Uterus (tissue), 4 donors: ENCODE data around the gene TTC32. TPM values are rescaled to one million over a fixed set of nuclear protein-coding genes. Genes with fewer than 3 reads are reported as not detected.
"Not testable (repeated sequence)": the region's sequence is repeated elsewhere in the genome, so short reads cannot be mapped to it uniquely, and the experiment has no call there.

Experiments
- DNase-seq, 2 donors: peaks; one replicate each; pipeline ENCODE4 v3.0.0-alpha.2; 2019 to 2020
- H3K27ac ChIP-seq, 2 donors: fragments of 200-600 bp; sonication (generic); 1 replicate in 1 of 2; 2 replicates in 1 of 2; pipeline ENCODE4 v1.5.1; 2016 to 2018
- H3K27me3 ChIP-seq, 2 donors: fragments of 200-600 bp; sonication (generic); one replicate each; pipeline ENCODE4 v1.5.1; 2018 to 2019; ENCODE audit warnings: control low read depth in 1 of 2
- H3K36me3 ChIP-seq, 2 donors: fragments of 200-600 bp; sonication (generic); one replicate each; pipeline ENCODE4 v1.5.1; 2019; ENCODE audit warnings: control low read depth in 1 of 2
- H3K4me1 ChIP-seq, 2 donors: fragments of 200-600 bp; sonication (generic); one replicate each; pipeline ENCODE4 v1.5.1; 2018 to 2019; ENCODE audit warnings: control low read depth in 1 of 2
- H3K4me3 ChIP-seq, 2 donors: fragments of 200-600 bp; sonication (generic); 1 replicate in 1 of 2; 2 replicates in 1 of 2; pipeline ENCODE4 v1.5.1; 2018 to 2019; ENCODE audit warnings: mild to moderate bottlenecking in 1 of 2
- H3K9me3 ChIP-seq, 2 donors: fragments of 200-600 bp; sonication (generic); one replicate each; pipeline ENCODE4 v1.5.1; 2019; ENCODE audit warnings: control low read depth in 1 of 2
- CTCF ChIP-seq, 4 experiments: fragments of 200-600 bp in 2 of 4; fragments of 450-650 bp in 2 of 4; sonication (generic) in 2 of 4; IDR thresholded peaks; one replicate each; pipeline ENCODE4 v1.5.1; 2016 to 2019; ENCODE audit warnings: antibody characterized with exemption in 4 of 4, mild to moderate bottlenecking in 2 of 4, moderate library complexity in 1 of 4
- POLR2A ChIP-seq, 2 donors: fragments of 450-650 bp; IDR thresholded peaks; one replicate each; pipeline ENCODE4 v1.6.1; 2016; ENCODE audit warnings: antibody characterized with exemption in 2 of 2, mild to moderate bottlenecking in 1 of 2, moderate library complexity in 1 of 2
- intact Hi-C: fragments of 100-400 bp; cut with DNase I; formaldehyde crosslinking; loops from one replicate; pipeline ENCODE4 v1.15.1; 2023; ENCODE audit warnings: low total_unique reads
- total RNA-seq, 4 donors: library from RNA; depleted of rRNA in 3 of 4; stranded (reverse); fragments of >200 nt in 3 of 4; gene quantifications; one replicate each; pipeline versions ENCODE4 v1.1.0 to v1.2.4, GENCODE V29; 2014 to 2023
- donor health status: DM: yes; HTN: yes; CAD: no.

The TTC32 gene
- total RNA-seq, 4 donors from 2014 or later, result 16.7 to 22.6 (median 20.9) TPM

- Histone ChIP-seq H3K36me3 (no peaks in the 10 kb centered on the region), H3K4me3 (no peak overlapping the region), H3K4me1 (no peaks in the 10 kb centered on the region), H3K27me3 (no peaks in the 10 kb centered on the region), H3K27ac (no peak overlapping the region), H3K9me3 (peaks cover 0 to 4% of the 10 kb centered on the region in 2 donors)
- intact Hi-C loops, result no loop called here
- TF ChIP-seq CTCF (IDR thresholded peaks at IDR 0.05) (no peak), POLR2A (IDR thresholded peaks at IDR 0.05) (no peak)
- DNase-seq, result no peak
Measured at GRCh38 chr2:19932928-19933327, 31.1 kb upstream of the TTC32 start.

- TF ChIP-seq POLR2A (IDR thresholded peaks at IDR 0.05) (no peak), CTCF (IDR thresholded peaks at IDR 0.05) (no peak)
- no peak overlapping the region for H3K4me3 ChIP-seq
- no peaks in the 10 kb centered on the region for H3K4me1 ChIP-seq
- no peaks in the 10 kb centered on the region for H3K36me3 ChIP-seq
- H3K27me3 ChIP-seq, result no peaks in the 10 kb centered on the region
- peaks cover 0 to 7% of the 10 kb centered on the region in 2 donors for H3K9me3 ChIP-seq
- intact Hi-C loops, result no loop called here
- no peak overlapping the region for H3K27ac ChIP-seq
- DNase-seq, result no peak
Measured at GRCh38 chr2:19929226-19929625, 27.4 kb upstream of the TTC32 start.

- H3K4me3 ChIP-seq, H3K9me3 ChIP-seq, H3K27me3 ChIP-seq, H3K36me3 ChIP-seq, H3K27ac ChIP-seq, H3K4me1 ChIP-seq, DNase-seq, intact Hi-C loops: not testable (repeated sequence)
Measured at GRCh38 chr2:19927816-19928215, 26.0 kb upstream of the TTC32 start.

- intact Hi-C loops, H3K27ac ChIP-seq, H3K4me3 ChIP-seq, H3K4me1 ChIP-seq, H3K9me3 ChIP-seq, H3K27me3 ChIP-seq, H3K36me3 ChIP-seq, DNase-seq: not testable (repeated sequence)
Measured at GRCh38 chr2:19924526-19924925, 22.7 kb upstream of the TTC32 start.

GRCh38 chr2:19922188-19922587, 20.4 kb upstream of the TTC32 start:
- H3K4me3 ChIP-seq, H3K36me3 ChIP-seq, DNase-seq, H3K9me3 ChIP-seq, intact Hi-C loops, H3K27ac ChIP-seq, H3K27me3 ChIP-seq, H3K4me1 ChIP-seq: not testable (repeated sequence)

- DNase-seq, result no peak
- no peak overlapping the region for H3K27ac ChIP-seq
- no peaks in the 10 kb centered on the region for H3K27me3 ChIP-seq
- no peak overlapping the region for H3K4me3 ChIP-seq
- H3K36me3 ChIP-seq, result no peaks in the 10 kb centered on the region
- no peaks in the 10 kb centered on the region for H3K9me3 ChIP-seq
- TF ChIP-seq CTCF (IDR thresholded peaks at IDR 0.05) (no peak), POLR2A (IDR thresholded peaks at IDR 0.05) (no peak)
- intact Hi-C loops, result no loop called here
- no peaks in the 10 kb centered on the region for H3K4me1 ChIP-seq
Measured at GRCh38 chr2:19916385-19916950, 14.7 kb upstream of the TTC32 start.
